HK-2 (cell line): Measurements from ENCODE around the gene CEP350.

Experiments used
- DNase-seq: peaks from one replicate; pipeline ENCODE4 v3.0.0-alpha.2; 2018; ENCODE audit not compliant: unreplicated experiment

Gene CEP350

GRCh38 chr1:180156631-180157091, 202.1 kb downstream of the CEP350 start:
- DNase-seq = no peak

GRCh38 chr1:180157108-180157507, 202.5 kb downstream of the CEP350 start:
- DNase-seq = peak; percentile 21

GRCh38 chr1:180157576-180158057, 203.0 kb downstream of the CEP350 start:
- DNase-seq = no peak

DNA sequence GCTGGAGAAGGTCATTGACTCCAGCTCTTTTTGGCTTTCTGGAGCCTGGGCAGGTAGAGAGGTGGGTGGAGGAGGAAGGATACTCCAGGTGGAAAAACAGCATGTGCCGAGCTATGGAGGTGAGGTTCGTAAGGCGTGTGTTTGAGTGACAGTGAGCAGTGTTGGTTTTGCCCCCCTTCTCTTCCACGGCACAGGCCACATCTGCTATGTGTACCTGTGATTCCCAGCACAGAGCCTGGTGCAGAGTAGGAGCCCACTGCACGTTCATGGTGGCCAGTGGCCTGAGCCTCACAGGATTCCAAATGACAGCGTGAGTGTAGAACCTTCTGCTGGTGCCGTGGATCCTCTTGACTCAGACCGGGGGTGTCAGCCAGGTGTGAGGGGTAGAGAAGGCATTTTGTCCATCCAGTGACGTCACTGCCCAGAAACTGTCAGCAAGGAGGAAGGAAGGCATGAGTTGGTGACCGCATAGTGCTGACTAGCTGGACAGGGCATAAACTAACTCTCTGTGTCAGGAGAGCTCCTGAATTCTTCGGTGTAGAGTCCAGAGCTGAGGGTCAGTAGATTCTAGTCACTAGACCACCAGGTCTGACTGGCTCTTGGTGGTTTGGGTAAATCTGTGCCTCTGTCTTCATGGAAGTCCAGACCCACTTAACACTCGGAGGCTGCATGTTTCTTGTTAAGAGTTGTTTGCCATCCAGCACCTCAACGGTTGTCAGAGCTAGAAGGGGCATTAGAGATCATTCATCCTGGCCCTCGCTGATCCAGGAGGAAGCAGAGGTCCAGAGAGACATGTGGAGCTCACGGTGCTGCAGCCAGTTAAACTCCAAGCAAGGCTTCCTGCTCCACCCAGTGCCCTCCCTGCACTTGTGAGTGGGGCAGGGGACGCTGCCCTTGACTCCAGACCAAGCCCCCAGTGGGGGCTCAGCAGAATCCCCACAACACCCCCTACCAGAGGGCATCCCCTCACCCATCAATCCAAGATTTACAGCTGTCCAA, 203.8 kb downstream of the CEP350 start:
- no peak for DNase-seq

GRCh38 chr1:180160357-180160756, 205.7 kb downstream of the CEP350 start:
- no peak for DNase-seq

DNA sequence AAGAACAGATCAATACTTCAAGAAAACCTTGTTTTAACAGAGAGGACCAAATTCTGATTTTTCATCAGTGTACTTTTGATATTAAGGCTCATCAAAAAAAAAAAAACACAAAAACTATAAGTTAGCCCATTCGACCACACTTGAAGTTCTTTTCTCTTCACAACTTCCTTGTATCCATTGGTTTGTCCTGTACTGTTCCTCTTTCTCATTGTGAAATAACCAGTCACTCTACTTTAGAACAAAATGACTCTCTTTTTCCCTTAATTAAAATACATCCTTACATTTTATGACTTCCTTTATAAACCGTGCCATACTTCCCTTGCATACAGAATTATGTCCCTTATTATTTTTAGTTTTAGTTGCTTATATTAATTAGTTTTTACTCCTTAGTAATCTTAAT, 208.4 kb downstream of the CEP350 start:
- DNase-seq = no peak
